Lung (tissue), 12 donors: ENCODE results near the gene CSF1. TPM values are rescaled to one million over a fixed set of nuclear protein-coding genes. Genes with fewer than 3 reads are reported as not detected.

Experiments used
- ATAC-seq: fragments of 200-7000 bp; cut with Tn5 transposase; one replicate; pipeline ENCODE4 v1.9.1; 2020; ENCODE audit warnings: moderate number of reproducible peaks; ENCODE audit not compliant: insufficient read depth, low FRiP score
- DNase-seq, 3 donors: peaks; one replicate each; pipeline ENCODE4 v3.0.0-alpha.2; 2013 to 2017
- H3K27ac ChIP-seq, 2 donors: one replicate each; pipeline ENCODE4 v1.5.1; 2013; ENCODE audit warnings: mild to moderate bottlenecking in 2 of 2, moderate library complexity in 2 of 2, control low read depth in 1 of 2, inconsistent platforms in 1 of 2, low read depth in 1 of 2, low read length in 1 of 2
- H3K27me3 ChIP-seq, 3 donors: one replicate each; pipeline ENCODE4 v1.5.1; 2013; ENCODE audit warnings: low read length in 2 of 3; ENCODE audit not compliant: control insufficient read depth in 3 of 3, insufficient read depth in 3 of 3
- H3K36me3 ChIP-seq, 4 donors: one replicate each; pipeline ENCODE4 v1.5.1; 2013; ENCODE audit warnings: low read length in 4 of 4, mild to moderate bottlenecking in 1 of 4, moderate library complexity in 1 of 4; ENCODE audit not compliant: control insufficient read depth in 4 of 4, insufficient read depth in 4 of 4
- H3K4me1 ChIP-seq, 5 donors: one replicate each; pipeline ENCODE4 v1.5.1; 2013; ENCODE audit warnings: low read length in 5 of 5, mild to moderate bottlenecking in 2 of 5, moderate library complexity in 1 of 5; ENCODE audit not compliant: control insufficient read depth in 5 of 5, insufficient read depth in 5 of 5
- H3K4me3 ChIP-seq: one replicate; pipeline ENCODE4 v1.5.1; 2013; ENCODE audit warnings: mild to moderate bottlenecking, control low read depth, moderate library complexity
- H3K9ac ChIP-seq, 2 donors: one replicate each; pipeline ENCODE4 v1.5.1; 2013; ENCODE audit warnings: low read length in 2 of 2, control low read depth in 1 of 2; ENCODE audit not compliant: insufficient read depth in 1 of 2
- H3K9me3 ChIP-seq, 4 donors: one replicate each; pipeline ENCODE4 v1.5.1; 2013; ENCODE audit warnings: low read length in 3 of 4, mild to moderate bottlenecking in 1 of 4, moderate library complexity in 1 of 4; ENCODE audit not compliant: control insufficient read depth in 4 of 4, insufficient read depth in 3 of 4
- WGBS, 2 donors: extraction: QIAGEN DNeasy Blood & Tissue Kit; methylation state at CpG; one replicate each; pipeline ENCODE4 v1.1.7; 2013; 5-methylcytosine and 5-hydroxymethylcytosine counted together
- polyA plus RNA-seq, 2 donors: library from polyadenylated mRNA; stranded (reverse); fragments of 200-250 nt; gene quantifications; one replicate each; pipeline ENCODE4 v1.2.1, GENCODE V29; 2013
- total RNA-seq, 2 donors: library from RNA; depleted of rRNA in 1 of 2; stranded (reverse); fragments of >200 nt in 1 of 2; gene quantifications; one replicate each; pipeline ENCODE4 v1.2.1, GENCODE V29; 2014 to 2021
- TF ChIP-seq, protein P1 (sequence below): IDR thresholded peaks from 2 replicates; pipeline ENCODE4 v1.5.1; 2012; ENCODE audit warnings: mild to moderate bottlenecking; ENCODE audit errors: control extremely low read depth, extremely low read depth
- donor health status: control.
- donor health status: control.
- donor health status: Bipolar disorder and iron deficiency.
- donor health status: healthy.
- donor health status: DM: yes; HTN: yes; CAD: no.

CSF1 gene
- total and polyA plus RNA-seq, 4 donors = 13.5 to 65.3 (median 28.5) TPM

DNA sequence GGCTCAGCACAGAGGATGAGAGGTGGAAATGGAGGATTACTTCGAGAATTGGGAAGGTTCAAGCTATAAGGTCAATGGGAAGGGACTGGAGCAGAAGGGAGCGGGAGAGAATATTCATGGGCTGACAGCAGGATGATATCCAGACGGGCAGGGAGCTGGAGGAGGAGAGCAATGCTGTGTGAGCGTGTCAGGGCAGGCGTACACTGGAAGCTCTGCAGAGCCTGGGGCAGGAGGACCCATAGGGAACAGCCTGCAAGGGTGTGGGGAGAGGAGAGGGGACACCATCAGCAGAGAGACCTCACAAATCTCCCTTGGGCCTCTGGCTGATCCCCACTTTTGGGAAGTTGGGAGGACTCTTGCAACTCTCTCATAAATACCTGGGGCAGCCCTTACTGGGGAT lies 13.7 kb downstream of the CSF1 start:
- TF ChIP-seq, protein P1, sequence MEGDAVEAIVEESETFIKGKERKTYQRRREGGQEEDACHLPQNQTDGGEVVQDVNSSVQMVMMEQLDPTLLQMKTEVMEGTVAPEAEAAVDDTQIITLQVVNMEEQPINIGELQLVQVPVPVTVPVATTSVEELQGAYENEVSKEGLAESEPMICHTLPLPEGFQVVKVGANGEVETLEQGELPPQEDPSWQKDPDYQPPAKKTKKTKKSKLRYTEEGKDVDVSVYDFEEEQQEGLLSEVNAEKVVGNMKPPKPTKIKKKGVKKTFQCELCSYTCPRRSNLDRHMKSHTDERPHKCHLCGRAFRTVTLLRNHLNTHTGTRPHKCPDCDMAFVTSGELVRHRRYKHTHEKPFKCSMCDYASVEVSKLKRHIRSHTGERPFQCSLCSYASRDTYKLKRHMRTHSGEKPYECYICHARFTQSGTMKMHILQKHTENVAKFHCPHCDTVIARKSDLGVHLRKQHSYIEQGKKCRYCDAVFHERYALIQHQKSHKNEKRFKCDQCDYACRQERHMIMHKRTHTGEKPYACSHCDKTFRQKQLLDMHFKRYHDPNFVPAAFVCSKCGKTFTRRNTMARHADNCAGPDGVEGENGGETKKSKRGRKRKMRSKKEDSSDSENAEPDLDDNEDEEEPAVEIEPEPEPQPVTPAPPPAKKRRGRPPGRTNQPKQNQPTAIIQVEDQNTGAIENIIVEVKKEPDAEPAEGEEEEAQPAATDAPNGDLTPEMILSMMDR = no peak
- H3K9me3 ChIP-seq = no peaks in the 10 kb centered on the region
- H3K4me1 ChIP-seq = peaks cover 0 to 21% (median 7%) of the 10 kb centered on the region in 5 donors
- no peak overlapping the region for H3K4me3 ChIP-seq
- H3K27ac ChIP-seq = no peak overlapping the region
- no peak overlapping the region for H3K9ac ChIP-seq
- WGBS, 2 donors = 90 to 92% methylated on average over 5 of the region's 5 CpGs
- DNase-seq (peak in 1 of 3 donors; percentile 2), ATAC-seq (no peak)
- H3K27me3 ChIP-seq = no peaks in the 10 kb centered on the region
- H3K36me3 ChIP-seq = peaks cover 0 to 75% (median 12%) of the 10 kb centered on the region in 4 donors

DNA sequence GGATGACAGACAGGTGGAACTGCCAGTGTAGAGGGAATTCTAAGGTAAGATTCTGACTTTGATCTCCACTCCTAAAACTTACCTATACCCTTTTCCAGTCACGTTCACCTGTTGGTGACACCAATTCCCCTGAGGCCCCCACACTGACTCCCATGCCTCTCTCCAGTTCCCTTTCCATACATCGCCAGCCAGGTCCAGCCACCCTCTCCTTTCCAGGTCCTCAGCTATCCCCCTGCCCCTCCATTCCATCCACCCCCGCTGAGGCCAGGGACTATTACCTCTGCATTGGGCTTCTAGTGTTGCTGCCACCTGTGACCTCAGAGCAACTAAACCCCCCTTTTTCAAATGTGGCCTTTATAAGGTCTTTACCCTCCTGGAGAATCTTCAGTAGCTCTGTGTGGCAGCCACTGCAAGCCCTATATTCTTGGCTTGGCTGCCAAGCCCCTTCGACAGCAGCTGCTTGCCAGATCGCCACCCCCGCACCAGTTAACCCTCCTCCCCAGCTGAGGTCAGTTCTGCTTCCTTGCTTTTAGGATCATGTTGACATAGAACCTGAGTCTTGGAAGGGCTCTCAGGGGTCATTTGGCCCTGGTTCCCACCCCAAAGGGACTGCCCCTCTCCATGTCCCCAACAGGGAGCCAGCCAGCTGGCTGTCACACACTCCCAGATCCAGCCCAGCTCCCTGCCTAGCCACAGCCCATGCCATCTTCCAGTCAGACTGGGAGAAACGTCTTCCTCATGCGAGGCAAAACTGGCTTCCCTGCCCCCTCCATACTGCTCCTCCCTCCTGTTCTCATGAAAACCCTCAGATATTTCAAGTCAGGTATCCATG lies 14.7 kb downstream of the CSF1 start:
- ATAC-seq (no peak), DNase-seq (peak in 1 of 3 donors; percentile 7)
- H3K27ac ChIP-seq = no peak overlapping the region
- H3K9ac ChIP-seq = no peak overlapping the region
- peaks cover 0 to 24% (median 12%) of the 10 kb centered on the region in 5 donors for H3K4me1 ChIP-seq
- no peaks in the 10 kb centered on the region for H3K9me3 ChIP-seq
- 87 to 91% methylated on average over 8 of the region's 8 CpGs for WGBS, 2 donors
- no peak overlapping the region for H3K4me3 ChIP-seq
- TF ChIP-seq, protein P1 = no peak
- peaks cover 0 to 80% (median 15%) of the 10 kb centered on the region in 4 donors for H3K36me3 ChIP-seq
- no peaks in the 10 kb centered on the region for H3K27me3 ChIP-seq

DNA sequence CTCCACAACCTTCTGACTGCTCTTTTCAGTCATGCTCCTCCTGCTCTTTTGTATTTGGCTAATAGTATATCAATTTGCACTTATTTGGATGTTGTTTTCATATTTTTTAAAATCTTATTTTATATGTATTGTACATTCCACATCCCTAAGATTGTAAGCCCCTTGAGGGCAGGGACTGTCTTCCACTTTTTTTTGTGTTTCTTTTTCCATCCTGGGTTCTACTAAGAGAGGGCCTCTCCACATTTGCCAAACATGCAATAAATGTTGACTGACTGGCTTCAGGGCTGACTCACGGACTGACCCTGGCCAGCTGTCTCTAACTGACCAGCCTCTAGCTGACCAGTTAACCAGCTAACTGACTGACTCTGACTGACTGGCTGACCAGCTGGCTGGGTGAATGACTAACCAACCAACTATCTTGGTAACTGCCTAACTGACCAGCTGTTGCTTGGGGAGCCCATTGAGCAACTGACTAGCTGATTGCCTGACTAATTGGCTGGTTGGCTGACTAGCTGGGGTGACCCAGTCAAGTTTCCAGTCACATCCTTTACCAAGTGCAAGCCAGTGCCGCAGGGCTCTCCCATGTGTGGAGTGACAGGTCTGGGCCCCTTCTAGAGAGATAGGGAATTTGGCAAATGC lies 16.1 kb downstream of the CSF1 start:
- H3K4me3 ChIP-seq = no peak overlapping the region
- H3K27me3 ChIP-seq = no peaks in the 10 kb centered on the region
- peaks cover 0 to 68% (median 14%) of the 10 kb centered on the region in 4 donors for H3K36me3 ChIP-seq
- no peaks in the 10 kb centered on the region for H3K9me3 ChIP-seq
- no peak overlapping the region for H3K9ac ChIP-seq
- WGBS, 2 donors = 91 to 93% methylated on average over 2 of the region's 2 CpGs
- DNase-seq (no peak), ATAC-seq (no peak)
- TF ChIP-seq, protein P1 = no peak
- H3K4me1 ChIP-seq = peaks cover 0 to 29% (median 12%) of the 10 kb centered on the region in 5 donors
- peak overlapping the region; percentile 34 to 74 for H3K27ac ChIP-seq
